H7 (cell line): ENCODE data around the gene FOXL1. TPM values are rescaled to one million over a fixed set of nuclear protein-coding genes. Genes with fewer than 3 reads are reported as not detected.

Source experiments
- DNase-seq: peaks from one replicate; pipeline ENCODE4 v3.0.0; 2012
- H3K27me3 ChIP-seq: 2 replicates; pipeline ENCODE4 v1.6.0; 2011; ENCODE audit warnings: mild to moderate bottlenecking, low read length; ENCODE audit not compliant: control insufficient read depth, insufficient read depth
- H3K36me3 ChIP-seq: replicated peaks from 2 replicates; pipeline ENCODE4 v1.5.1; 2011; ENCODE audit warnings: low read length; ENCODE audit not compliant: control insufficient read depth, insufficient read depth
- H3K4me3 ChIP-seq: 2 replicates; pipeline ENCODE4 v1.5.1; 2011; ENCODE audit warnings: low read depth, mild to moderate bottlenecking, control low read depth, low read length, moderate library complexity; ENCODE audit not compliant: insufficient read depth
- total RNA-seq: library from RNA; depleted of rRNA; stranded (reverse); fragments of >200 nt; shearing (Covaris generic); gene quantifications from 2 replicates; pipeline ENCODE4 v1.2.3, GENCODE V29; 2014; rRNA removed

The FOXL1 gene
- total RNA-seq, 1 experiment from 2014 or later: 0.17 TPM

DNA sequence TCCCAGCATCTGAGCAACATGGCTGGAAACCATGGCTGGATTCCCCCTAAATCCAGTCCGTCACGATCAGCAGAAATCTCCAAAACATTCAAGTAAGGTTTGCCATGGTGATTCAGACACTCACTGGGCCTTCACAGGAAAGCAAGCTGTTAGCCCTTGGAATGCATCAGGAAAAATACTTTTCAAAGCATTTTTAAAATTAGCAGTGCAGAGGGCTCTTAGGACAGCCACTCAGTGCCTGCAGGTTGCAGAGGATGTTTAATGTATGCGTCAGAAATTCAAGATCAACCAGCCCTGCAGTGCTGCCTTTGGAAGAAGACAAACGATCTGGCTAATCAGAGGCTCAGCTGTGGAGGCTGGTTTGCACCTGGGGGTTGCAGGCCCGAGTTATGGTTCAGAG is 50.3 kb downstream of the FOXL1 start:
- DNase-seq: no peak
- Histone ChIP-seq H3K27me3 (no peaks in the 10 kb centered on the region; the same call in 1 of the 2 replicates), H3K36me3 (no peaks in the 10 kb centered on the region), H3K4me3 (no peak overlapping the region)

DNA sequence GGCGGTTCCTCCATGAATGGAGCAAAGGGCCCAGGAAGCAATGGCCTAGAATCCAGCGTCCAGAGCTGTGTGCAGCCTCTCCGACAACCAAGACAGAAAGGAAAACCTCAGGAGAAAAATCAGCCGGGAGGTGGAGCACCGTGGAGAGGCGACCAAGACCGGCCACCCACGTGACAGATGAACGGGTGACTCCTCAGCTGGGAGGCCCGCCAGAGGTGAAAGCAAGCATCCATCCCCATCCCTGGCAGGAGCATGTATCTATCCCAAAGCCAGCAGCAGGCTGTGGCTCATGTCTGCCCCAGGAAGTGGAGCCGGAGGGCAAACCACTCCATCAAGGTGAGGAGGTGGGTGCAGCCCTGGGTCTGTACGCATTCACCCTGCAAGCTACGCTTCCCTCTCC is 52.1 kb downstream of the FOXL1 start:
- no peak for DNase-seq

DNA sequence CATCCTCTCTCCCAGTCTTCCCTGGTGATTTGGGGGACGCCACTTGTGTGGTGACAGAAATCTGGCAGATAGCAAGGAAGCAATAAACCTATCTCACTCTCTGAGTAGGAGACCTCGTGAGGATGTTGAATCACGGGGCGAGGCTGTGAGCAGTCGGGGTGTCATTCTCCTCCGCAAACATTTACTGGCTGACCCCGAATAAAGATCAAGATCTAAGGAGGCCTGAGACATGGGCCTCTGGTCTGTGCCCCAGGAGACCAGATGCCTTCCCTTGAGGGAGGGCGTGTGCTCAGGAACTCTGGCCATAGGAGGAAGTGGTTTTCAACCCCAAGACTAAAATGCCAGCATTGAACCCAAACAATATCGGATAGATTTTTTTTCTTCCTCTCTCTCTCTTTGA is 53.1 kb downstream of the FOXL1 start:
- Histone ChIP-seq H3K36me3 (no peaks in the 10 kb centered on the region), H3K4me3 (no peak overlapping the region), H3K27me3 (no peaks in the 10 kb centered on the region; the same call in 1 of the 2 replicates)
- DNase-seq: no peak

More for the DNA sequence above, 52.1 kb downstream of the FOXL1 start:
- no peaks in the 10 kb centered on the region for H3K36me3 ChIP-seq
- no peak overlapping the region for H3K4me3 ChIP-seq
- H3K27me3 ChIP-seq: no peaks in the 10 kb centered on the region; the same call in 1 of the 2 replicates

Other genes with a start within 250 kb of the FOXL1 start
- gene FOXF1, start 68.0 kb upstream of the FOXL1 start, total RNA-seq: not detected in 2 replicates
- gene MTHFSD, start 23.3 kb upstream of the FOXL1 start, total RNA-seq: 15.3 and 19.5 TPM in 2 replicates
- gene FOXC2, start 11.7 kb upstream of the FOXL1 start, total RNA-seq: 0.62 TPM in 1 of 2 replicates, not detected in the other